GM21723 (cell line): ENCODE data around the gene OR2Z1.

Source experiments
- ATAC-seq: cut with Tn5 transposase; IDR thresholded peaks from one replicate; pipeline ENCODE4 v1.9.1; 2021; ENCODE audit warnings: mild to moderate bottlenecking, moderate library complexity; ENCODE audit not compliant: unreplicated experiment

Gene OR2Z1, protein sequence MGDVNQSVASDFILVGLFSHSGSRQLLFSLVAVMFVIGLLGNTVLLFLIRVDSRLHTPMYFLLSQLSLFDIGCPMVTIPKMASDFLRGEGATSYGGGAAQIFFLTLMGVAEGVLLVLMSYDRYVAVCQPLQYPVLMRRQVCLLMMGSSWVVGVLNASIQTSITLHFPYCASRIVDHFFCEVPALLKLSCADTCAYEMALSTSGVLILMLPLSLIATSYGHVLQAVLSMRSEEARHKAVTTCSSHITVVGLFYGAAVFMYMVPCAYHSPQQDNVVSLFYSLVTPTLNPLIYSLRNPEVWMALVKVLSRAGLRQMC

DNA sequence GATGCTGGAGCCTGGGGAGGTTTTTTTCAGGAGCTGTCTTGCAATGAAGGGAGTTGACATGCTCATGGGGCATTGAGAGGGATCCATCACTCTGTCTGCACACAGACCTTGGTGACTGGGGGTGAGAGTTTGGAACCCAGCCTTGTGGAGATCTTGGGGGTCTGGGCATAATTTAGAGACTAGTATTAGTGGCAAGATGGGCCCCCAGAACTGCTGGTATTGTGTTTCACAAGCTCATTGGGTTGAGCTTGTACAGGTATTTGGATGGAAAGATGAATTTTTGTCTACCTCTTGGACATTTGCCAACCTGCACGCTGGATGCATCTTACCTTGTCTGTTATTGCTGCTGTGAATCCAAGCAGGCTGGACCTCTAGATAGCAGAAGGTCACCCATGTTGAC is at the start of gene OR2Z1:
TSS of gene OR2Z1 (plus strand) at position 301 of the 400 bp plus-strand sequence. CDS start 9,395 bp downstream, outside the sequence.
- ATAC-seq = no peak

DNA sequence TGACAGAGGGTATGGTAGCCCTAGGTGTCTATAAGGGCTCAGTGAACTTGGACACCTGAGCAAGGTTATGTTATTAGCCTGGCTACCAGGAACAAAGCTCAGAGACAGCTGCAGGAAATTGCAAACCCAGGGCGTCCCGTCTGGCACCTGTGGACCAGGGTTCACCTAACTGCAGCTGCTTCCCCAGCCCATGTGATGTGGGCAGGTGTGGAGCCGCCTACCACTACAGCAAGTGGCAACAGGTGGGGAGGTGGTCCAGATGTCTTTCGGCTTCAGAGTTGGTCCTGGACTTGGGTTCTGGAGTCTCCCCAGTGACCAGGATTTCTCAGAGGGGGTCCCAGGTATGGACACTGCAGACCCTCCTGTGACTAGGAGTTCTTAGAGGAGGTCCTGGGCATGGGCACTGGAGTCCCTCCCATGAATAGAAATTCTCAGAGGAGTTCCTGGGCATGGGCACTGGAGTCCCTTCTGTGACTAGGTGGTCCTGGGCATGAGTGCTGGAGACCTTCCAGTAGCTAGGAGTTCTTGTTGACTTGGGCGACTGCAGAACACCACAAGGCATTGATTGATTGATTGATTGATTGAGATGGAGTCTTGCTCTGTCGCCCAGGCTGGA is 48.0 kb upstream of the OR2Z1 start:
- ATAC-seq = no peak

DNA sequence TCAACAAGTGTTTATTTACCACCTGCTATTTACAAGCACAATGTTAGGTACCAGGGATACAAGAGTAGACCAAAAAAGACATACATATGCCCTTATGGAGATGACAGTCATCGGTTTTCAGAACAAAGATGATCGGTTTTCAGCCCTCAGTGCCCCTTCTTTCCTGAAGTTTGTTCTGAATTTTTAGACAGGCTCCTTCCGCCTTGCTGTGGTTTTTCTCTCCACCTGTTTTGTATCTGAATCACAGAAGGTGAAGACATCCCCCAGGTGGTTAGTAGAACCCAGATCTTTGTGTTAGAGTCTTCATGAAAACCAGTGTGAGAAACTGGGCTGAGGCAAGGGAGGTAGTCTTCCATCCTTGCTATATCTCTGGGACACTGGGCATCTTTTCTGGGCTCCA is 46.4 kb upstream of the OR2Z1 start:
- no peak for ATAC-seq

DNA sequence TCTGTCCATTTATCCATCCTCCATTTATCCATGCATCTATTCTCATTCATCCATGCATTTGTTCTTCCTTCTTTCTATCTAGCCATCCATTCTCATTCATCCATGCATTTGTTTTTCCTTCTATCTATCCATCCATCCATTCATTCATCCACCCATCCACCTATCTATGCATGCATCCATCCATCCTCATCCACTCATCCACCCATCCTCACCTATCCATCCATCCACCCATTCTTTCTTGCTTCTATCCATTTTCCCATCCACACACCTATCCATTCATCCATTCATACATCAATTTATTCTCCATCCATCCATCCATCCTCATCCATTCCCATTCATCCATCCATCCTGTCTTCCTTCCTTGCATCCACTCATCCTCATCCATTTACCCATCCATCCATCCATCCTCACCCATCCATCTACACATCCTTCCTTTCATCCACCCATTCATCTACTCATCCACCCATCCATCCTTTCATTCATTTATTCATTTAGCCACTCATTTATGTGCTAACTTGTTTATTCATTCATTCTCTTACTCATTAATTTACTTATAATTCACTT is 43.1 kb upstream of the OR2Z1 start:
- no peak for ATAC-seq

DNA sequence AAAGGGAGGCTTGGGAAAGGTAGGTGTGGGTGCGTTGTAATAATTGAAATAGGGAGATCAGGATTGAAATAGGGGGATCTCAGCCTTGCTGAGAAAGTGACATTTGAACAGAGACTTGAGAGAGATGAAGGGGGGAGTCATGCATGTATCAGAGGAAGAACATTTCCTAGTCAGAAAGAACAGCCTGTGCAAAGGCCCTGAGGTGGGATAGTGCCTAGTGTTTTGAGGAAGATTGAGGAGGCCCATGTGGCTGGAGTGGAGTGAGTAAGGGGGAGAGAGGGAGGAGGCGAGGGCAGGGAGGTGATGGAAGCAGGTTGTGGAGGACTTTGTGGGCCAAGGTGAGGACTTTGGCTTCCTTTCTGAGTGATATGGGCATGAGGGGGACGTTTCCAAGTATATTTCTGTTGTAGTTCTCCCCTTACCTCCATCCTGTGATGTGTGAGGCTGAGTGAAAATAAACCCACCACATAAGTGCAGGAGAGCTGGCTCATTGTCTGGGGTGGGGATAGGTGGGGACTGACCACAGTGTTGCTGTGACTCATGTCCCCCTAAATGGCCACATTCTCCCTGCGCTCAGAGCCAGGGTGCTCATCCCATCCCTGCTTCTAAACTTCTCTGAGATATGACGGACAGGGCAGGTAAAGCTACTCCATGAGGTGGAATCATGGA is 40.6 kb upstream of the OR2Z1 start:
- no peak for ATAC-seq

DNA sequence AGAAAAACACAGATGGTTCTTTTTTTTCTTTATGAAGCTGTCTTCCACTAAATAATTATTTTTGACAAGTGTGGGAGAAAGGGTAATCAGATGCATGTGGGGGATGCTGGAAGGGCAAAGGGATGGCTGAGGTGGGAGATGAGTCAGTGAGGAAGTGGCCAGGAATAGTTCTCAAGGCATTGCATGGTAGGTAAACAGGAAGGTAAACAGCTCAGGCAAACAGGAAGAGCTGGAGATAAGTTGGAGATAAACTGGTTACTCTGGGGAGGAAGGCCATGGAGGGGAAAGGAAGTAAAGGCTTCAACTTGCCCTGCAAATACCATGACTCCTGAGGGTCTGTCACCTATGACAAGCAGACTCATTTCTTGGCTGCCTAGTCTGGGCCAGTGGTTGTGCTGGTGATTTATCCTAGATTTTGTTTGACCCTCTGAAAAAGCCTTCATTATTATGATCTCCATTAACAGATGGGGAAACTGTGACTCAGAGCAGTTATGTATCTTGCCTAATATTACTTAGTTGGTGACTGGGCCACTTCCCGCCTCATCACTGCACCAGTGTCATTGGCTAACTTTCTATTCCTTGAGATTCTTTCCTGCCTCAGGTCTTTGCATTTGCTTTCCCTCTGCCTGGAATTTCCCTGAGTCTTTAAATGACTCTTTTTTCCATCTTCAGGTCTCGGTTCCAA is 39.9 kb upstream of the OR2Z1 start:
- ATAC-seq = no peak

DNA sequence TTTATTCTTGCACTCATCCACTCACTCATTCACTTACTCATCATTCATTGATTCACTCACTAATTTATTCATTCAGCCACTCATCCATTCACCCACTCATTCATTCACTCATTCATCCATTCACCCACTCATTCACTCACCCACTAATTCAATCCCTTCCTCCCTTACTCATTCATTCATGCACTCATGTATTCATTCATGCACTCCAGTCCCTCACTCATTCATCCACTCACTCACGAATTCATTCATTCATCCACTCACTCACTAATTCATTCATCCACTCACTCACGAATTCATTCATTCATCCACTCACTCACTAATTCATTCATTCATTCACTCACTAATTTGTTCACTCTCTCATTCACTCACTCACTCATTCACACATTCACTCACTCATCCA is 39.0 kb upstream of the OR2Z1 start:
- no peak for ATAC-seq

DNA sequence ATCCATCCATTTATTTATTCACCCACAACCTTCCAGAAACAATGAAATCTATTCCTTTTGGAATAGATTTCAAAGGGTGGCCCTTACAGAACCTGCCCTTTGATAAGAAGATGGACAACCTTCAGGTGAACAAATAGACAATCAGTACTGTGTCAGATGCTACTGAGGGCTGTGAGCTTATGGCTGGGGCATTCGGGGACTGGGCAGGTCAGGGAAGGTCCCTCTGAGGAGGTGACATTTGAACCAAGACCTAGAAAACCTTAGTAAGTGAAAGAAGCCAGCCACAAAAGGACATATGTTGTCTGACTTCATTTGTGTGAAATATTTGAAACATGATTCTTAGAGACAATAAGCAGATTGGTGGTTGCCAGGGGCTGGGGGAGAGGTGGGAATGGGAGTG is 38.5 kb upstream of the OR2Z1 start:
- no peak for ATAC-seq

DNA sequence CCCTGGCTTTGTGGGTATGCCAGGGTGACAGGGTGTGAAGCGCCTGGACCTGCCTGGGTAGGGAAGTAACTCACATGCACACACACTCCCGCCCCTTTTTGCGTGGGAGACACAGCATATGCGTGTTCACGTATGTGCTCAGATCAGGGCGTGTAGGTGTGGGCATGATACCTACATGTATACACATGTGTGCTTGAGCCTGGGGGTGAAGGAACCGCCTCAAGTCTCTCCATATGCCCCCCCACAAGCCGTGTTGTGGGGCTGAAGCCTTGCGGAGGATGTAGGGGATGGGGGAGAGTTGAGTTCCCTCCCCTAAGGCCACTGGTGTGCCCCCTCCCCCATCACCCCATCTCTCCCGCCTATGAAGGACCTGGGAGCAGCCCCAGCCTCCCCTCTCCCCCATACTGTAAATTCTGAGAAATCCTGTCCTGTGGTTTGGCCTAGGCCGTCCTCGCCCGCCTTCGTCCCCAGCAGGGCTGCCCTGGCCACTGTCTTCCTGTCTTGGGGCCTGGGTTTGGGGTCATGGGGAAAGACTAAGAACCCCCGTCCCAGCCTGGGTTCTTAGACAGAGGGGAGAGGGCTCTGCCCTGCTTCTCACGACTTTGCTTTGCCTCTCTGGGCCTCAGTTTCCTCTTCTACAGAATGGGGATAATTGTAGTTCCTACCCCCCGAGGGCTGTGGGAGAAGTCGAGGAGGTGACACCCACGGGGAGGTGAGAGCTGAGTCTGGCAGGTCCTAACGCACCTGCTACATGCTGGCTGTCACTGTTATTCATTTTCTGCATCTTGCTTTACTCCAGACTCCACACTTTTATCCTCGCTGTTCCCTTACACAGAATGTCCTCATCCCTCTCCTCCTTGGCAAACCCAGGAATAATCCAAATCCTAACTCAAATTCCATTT is 37.2 kb upstream of the OR2Z1 start:
- ATAC-seq = no peak

DNA sequence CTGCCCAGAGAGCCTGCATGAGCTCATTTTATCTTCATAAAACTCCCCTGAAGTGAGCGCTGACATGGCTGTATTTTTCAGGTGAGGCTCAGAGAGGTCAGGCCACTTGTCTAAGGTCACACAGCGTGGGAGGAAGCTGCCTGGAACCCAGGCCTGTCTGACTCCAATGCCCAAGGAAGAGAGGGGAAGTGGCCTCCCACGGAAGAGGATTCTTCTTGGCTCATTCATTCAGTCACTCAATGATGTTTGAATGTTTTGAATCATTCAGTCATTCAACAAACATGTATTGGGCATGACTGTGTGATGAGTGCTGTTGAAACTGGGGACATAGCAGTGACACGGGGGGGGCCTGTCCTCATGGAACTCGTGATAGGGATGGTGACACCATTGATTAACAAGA is 34.9 kb upstream of the OR2Z1 start:
- ATAC-seq = no peak

DNA sequence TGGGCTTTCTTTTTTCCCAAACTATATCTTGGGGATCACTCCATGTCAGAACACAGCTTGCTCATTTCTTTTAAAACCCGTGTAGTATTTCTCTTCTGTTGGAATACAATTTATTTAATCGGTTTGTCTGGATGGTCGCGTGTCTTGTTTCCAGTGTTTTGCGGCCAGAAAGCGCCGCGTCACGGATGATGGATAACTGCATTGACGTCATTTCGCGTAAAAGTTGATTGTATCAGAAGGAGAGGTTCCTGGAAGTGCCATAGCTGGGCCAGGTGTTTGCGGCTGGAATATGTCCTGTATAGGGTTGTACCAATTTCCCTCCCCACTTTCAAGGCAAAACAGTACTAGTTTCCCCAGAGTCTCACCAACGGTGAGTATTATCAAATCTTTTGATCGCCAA is 32.5 kb upstream of the OR2Z1 start:
- ATAC-seq = no peak

DNA sequence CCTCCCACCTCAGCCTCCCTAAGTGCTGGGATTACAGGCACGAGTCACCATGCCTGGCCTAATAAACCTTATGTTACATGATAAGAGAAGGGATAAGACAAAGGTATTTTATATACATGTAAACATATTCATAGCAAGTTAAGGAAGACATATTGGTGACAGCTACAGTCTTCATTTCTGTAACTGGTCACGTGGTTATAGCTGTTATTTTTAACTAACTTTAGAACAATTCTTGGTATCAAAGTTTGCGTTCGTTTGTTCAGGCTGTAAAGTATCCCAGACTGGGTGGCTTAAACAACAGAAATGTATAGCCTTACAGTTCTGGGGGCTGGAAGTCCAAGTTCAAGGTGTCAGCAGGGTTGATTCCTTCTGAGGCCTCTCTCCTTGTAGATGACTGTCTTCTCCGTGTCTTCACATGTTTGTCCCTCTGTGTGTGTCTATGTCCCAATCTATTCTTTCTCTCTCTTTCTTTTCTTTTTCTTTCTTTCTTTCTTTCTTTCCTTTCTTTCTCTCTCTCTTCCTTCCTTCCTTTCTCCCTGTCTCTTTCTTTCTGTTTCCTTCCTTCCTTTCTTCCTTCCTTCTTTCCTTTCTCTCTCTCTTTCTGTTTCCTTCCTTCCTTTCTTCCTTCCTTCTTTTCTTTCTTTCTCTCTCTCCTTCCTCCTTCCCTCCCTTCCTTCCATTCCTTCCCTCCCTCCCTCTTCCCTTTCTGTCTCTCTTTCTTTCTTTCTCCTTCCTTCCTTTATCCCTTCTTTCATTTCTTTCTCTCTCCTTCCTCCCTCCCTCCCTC is 30.5 kb upstream of the OR2Z1 start:
- no peak for ATAC-seq

DNA sequence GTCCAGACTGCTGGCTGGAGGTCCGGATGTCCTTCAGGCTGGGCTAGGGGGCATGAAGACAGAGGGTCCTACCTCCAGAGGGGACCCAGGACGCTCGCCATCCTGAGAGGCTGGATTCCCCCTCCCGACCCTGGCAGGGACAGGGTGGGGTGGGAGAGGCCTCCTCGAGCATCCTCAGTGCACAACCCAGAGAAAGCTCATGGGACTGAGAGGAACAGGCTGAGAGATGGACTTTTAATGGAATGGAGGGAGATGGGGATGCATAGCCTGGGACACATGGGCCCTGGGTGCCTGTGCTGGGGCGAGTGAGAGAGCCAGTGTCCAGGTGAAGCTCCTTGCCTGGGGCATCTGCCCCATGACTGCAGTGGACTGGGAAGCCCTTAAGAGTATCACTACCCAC is 25.9 kb upstream of the OR2Z1 start:
- ATAC-seq = no peak

DNA sequence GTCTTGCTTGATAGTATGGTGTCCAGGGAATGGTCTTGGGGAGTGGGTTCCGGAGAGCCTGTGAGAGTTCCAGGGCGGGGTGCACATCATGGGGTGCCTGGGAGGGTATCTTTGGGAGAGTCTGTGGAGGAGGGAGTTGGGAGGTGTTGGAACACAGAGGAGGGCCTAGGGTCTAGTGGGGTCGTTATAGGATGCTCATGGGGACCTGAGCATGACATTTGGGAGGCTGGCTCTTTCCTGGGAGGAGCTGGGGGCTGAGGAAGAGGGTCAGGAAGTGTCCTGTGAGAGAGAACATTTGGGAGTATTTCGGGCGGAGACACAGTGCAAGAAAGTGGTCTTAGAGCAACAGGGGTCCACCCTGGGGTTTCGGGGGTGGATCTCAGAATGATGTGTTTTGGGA is 25.5 kb upstream of the OR2Z1 start:
- ATAC-seq = no peak

DNA sequence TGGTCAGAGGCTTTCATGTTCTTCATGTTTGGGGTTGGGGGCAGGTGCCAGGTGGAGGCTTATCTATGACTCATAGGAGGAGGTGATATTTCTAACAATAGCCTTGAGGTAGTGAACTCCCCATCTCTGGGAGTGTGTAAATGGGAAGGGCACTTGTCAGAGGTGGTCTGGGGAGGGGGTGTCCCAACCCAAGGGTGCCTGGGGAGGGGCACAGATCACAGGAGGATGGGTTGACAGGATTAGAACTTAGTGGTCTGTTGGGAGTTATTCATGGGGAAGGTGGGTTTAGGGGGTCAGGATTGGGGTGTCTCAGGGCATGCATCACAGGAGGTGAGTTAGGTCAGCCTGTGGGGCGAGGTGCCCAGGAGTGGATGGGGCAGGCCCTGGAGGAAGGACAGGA is 24.4 kb upstream of the OR2Z1 start:
- no peak for ATAC-seq

DNA sequence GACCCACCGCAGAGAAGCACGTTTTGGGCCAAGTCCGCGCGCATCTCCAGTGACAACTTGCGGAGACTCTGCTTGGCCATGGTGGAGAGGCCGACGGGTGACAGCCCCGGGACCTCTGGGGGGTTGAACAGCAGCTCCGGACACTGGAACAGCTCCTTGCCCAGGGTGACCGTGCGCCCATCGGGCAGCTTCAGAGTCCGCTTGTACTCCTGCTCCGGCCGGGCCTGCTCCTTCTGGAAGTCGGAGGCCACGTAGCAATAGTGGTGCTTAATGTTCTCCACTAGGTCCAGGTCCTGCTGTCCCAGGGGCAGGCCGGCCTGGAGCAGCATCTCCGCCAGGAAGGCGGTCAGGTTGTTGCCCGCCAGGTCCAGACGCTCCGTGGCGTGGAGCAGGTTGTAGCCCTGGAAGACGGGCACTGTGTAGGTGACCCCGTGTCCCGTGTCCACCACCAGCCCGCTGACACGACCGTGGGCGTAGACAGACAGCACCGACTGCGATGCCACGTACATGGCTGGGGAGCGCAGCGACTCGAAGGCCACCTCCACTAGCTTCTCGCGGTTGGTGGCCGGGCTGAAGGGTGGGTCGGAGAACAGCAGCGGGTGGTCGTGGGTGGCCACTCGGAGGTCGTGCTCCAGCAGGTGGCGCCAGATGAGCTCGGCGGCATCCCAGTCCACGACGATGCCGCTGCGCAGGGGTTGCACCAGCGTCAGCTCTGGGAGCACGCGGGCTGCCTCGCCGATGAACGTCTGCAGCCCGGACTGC is 23.6 kb upstream of the OR2Z1 start:
- no peak for ATAC-seq

DNA sequence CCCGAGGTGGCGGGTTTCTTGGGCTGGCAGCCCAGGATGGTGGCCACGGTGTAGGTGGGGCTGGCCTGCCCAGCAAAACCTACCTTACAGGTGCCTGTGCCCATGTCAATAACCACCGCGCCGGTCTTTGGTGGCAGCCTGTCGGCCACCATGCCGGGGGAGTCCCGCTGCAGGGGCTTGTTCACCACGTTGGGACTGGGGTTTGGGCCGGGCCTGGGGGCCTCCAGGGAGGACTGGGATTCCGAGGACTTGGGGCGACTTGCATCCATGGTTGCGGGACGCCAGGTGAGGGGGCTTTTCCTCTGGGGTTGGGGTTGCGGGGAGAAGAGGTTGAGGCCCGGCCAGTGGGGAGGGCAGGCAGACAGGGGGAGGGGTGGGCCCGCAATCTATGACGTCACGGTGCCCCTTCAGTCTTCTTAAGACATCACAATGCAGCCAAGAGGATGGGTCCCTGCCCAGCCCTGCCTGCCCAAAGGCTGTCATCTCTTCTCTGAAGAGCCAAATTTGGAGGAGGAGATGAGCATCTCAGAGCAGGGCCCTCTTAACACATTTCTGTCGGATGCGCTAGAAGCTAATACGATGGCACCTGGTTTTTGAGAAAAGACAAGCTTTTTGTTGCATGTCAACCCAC is 22.9 kb upstream of the OR2Z1 start, which contains the start of gene ACTL9:
TSS of gene ACTL9 (minus strand) at position 363 of the 631 bp plus-strand sequence. CDS start at position 269, 94 bp downstream.
- ATAC-seq = no peak

DNA sequence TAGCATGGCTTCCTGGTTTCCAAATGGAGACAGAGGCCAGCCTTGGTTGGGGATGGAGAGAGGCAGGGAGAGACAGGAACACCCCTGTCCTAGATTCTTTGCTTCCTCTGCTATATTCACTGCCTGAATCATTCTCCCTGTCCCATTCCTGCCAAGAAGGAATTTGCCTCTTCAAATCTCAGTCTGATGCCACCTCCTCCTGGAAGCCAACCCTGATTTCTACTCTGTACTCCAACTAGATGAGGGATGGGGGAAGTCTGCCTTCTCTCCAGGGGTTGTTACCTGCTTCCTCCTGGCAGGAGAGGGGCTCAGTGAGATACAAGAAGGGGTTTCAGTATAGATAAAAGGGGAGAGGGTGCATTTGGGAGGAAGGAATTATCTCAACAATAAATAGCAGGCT is 21.5 kb upstream of the OR2Z1 start:
- no peak for ATAC-seq
